GM13976 (cell line): ENCODE measurements around the gene EEF2K.

Experiments used
- DNase-seq: peaks from one replicate; pipeline ENCODE4 v3.0.0; 2012; ENCODE audit warnings: low spot score
- CTCF ChIP-seq: IDR thresholded peaks from 2 replicates; pipeline ENCODE4 v1.5.1; 2012; ENCODE audit warnings: borderline replicate concordance, mild to moderate bottlenecking; ENCODE audit not compliant: insufficient read depth; ENCODE audit errors: extremely low read depth, missing control alignments, control extremely low read depth
- in situ Hi-C: fragments of 300-500 bp; cut with MboI; formaldehyde crosslinking; loops from one replicate; pipeline ENCODE4 v1.12.0; 2022; ENCODE audit warnings: low sequenced_read_pairs, mixed read lengths, inconsistent platforms; ENCODE audit not compliant: unreplicated experiment

The EEF2K gene

GRCh38 chr16:22272870-22273650 lies 67.0 kb downstream of the EEF2K start:
- DNase-seq, result no peak
- in situ Hi-C loops, result no loop called here
- no peak for TF ChIP-seq CTCF

GRCh38 chr16:22274916-22275315 lies 68.8 kb downstream of the EEF2K start:
- no peak for DNase-seq
- TF ChIP-seq CTCF, result no peak
- in situ Hi-C loops, result no loop called here

- in situ Hi-C loops, result no loop called here
- no peak for DNase-seq
- no peak for TF ChIP-seq CTCF
These were observed 72.6 kb downstream of the EEF2K start for GRCh38 chr16:22278441-22279230.

- TF ChIP-seq CTCF, result no peak
- DNase-seq, result no peak
- in situ Hi-C loops, result no loop called here
These were observed 76.3 kb downstream of the EEF2K start for GRCh38 chr16:22282254-22282892.

GRCh38 chr16:22284637-22285036 lies 78.6 kb downstream of the EEF2K start:
- in situ Hi-C loops, result no loop called here
- no peak for DNase-seq
- no peak for TF ChIP-seq CTCF

GRCh38 chr16:22285080-22285479 lies 79.0 kb downstream of the EEF2K start:
- TF ChIP-seq CTCF, result no peak
- in situ Hi-C loops, result no loop called here
- DNase-seq, result no peak
